GM21423 (cell line): ENCODE data around the gene CKAP2L.

Source experiments
- ATAC-seq: cut with Tn5 transposase; IDR thresholded peaks from one replicate; pipeline ENCODE4 v1.9.1; 2021; ENCODE audit warnings: mild to moderate bottlenecking, moderate library complexity; ENCODE audit not compliant: unreplicated experiment

The CKAP2L gene

GRCh38 chr2:112764071-112765044 lies at the start of gene CKAP2L:
TSS of gene CKAP2L (minus strand) at chr2:112764609. CDS start at chr2:112764598, 11 bp downstream.
- ATAC-seq, result peak; percentile 97

GRCh38 chr2:112813280-112813966 lies 49.0 kb upstream of the CKAP2L start:
- no peak for ATAC-seq

DNA sequence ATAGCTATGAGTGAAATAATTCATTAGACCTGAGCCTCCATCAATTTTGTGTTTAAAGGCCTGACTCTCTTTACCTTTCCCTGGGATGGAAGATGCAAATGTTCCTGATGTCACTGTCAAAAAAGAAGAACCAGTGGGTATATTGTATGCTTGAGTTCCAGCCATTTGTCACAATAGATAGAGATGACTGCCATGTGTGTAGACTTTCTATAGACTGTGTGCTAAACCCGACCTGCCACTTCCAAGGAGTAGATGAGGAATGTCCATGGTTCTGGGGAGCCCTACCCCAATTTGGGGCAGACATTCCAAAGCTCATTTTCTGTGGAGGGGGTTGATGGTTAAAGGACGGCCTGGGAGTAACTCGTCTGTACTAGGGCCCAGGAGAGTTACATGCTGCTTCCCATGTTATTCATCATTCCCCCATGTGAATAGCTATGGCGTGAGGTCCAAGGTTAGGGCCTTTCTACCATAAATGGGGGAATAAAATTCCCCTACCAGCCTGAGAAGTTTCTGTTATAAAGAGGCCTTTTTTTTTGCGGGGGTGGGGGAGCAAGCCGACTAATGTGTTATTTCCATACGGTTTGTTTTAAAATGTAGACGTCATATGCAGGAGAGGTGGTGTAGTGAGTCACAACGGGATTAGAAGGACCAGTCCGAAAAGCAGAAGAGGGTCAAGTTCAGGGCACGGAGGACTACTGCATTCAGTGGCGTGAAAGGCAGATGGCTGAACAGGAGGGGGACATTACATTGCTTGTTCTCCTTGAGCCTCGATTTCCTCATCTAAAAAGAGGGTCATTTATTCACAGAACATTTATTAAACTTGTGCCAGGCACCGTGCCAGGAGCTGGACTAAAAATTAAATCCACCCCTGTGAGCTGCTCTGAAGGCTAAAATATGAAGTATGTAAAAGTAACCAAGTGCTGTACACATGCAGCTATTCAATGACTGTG lies 48.2 kb upstream of the CKAP2L start:
- no peak for ATAC-seq

- ATAC-seq, result no peak
Measured at GRCh38 chr2:112811841-112812306, 47.5 kb upstream of the CKAP2L start.

- no peak for ATAC-seq
Measured at GRCh38 chr2:112811276-112811831, 46.9 kb upstream of the CKAP2L start.

DNA sequence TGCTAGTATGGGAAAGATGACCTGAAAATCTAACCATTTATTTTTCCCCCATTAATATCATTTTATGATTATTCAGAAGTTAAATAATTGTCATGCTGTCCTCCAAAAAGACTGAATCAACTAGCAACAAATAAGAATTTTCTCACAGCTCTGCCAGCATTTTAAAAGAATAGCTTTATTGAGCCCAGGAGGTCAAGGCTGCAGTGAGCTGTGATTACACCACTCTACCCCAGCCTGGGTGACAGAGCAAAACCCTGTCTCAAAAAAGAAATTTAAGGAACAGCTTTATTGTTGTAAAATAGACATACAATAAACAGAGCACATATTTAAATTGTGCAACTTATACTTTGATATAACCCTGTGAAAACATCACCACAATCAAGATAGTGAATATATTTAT lies 44.7 kb upstream of the CKAP2L start:
- ATAC-seq, result no peak

DNA sequence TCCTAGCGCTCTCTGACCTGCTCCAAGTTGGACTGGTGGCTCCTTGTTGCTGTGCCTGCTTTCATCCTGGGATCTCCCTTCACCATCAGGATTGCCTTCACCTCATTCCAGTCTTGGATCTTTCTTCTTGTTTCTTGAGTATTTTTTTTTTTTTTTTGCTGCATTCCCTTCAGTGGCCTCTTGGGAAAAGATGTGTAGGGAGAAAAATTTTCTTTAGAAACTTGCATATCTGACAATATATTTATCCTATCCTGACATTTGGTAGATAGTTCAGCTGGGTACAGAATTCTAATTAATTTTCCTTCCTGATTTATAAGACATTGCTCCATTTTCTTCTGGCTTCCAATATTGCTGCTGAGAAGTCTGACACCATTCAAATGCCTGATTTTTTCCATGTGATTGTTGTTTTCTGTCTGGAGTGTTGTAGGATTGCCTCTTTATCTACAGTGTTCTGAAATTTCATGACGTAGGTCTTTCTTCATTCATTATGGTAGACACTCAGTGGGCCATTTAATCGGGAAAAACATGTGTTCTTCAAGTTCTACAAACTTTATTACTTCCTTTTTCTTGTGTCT lies 42.9 kb upstream of the CKAP2L start:
- ATAC-seq, result no peak

- no peak for ATAC-seq
Measured at GRCh38 chr2:112805542-112805941, 41.1 kb upstream of the CKAP2L start.

GRCh38 chr2:112803691-112804521 lies 39.5 kb upstream of the CKAP2L start:
- ATAC-seq, result no peak

DNA sequence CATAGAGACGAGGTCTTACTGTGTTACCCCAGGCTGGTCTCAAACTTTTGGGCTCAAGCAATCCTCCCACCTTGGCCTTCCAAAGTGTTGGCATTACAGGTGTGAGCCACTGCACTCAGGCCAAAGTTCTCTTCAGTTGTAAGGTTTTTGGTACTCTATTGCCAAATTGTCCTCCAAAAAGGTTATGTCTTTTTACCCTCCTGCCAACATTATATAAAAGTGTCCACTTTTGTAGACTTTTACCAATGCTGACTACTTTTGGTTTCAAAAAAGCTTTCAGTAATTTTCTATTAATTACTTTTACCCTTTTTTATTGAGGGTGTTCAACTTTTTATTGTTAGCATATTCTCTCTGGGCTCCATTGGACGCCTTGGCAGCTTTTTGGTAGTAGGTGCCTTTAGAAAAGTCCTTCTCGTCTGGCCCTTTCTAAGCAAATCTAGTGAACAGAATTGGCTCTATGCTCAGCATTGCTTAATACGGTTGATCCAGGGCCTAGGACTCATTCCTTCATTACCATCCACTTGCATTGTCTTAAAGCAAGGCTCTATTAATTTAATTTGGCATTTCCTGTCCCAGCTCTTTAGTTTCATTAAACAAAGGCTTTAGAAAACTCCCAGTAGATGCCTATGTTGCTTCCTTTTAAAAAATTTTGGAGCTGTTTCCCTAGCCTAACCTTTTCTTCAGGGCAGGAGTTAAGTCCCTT lies 36.6 kb upstream of the CKAP2L start:
- ATAC-seq, result no peak

DNA sequence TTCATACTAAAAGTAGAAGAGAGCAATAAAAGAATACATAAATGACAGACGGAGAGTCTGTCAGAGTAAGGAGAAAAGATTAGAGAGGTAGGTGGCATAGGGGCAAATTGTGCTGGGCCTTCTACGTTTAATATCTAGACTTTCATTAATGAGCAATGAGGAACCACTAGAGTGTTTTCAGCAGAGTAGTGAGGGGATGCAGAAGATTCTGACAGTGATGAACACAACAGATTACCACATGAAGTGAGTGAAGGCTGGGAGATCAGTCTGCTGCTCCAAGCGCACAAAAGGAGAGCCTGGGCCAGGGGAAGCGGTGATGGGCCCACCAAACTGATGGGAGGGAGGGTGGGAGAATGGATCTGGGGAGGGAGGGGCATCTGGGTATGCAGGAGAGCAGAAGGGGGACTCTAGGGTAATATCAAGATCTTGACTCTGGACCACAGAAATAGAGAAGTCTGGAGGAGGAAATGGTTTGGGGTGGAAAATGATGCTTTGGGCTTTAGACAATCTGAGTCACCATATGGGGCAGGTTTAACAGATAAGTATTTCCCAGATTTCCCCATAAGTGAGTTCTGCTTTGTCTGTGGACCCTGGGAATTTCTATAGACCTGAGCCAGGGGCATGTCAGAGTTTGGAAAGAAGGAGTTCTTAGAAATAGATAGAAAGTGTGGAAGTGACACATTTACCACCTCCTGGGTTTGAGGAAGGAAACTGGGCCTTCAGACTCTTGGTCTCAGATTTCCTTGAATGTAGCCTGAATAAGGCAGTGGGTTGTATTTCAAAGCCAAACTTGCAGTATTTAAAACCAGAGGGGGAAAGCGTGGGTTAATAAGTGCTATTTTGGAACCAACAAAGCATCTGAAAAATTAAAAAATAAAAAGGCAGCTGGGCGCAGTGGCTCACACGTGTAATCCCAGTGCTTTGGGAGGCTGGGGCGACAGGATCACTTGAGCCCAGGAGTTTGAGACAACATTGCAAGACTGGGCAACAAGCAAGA lies 34.9 kb upstream of the CKAP2L start:
- no peak for ATAC-seq

- no peak for ATAC-seq
Measured at GRCh38 chr2:112796486-112796885, 32.1 kb upstream of the CKAP2L start.

DNA sequence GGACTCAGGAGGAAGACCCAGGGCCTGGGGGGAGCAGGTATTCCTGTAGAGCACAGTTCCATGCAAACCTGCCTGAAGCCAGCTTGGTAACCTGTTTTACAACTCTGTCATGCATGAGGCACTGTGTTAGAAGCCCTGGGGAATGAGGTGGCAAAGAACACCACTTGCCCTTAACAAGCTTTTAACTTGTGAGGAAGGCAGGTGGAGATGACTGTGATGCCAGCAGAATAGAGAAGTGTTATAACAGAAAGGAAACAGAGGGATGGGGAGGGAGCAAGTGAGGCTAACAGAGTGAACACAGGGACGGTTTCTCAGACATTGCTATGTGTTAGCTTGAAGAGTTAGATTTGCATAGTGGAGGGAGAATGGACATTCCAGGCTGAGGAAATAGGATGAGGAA lies 31.4 kb upstream of the CKAP2L start:
- ATAC-seq, result no peak

- ATAC-seq, result no peak
Measured at GRCh38 chr2:112794841-112795240, 30.4 kb upstream of the CKAP2L start.

- peak; percentile 56 for ATAC-seq
Measured at GRCh38 chr2:112794131-112794733, 29.8 kb upstream of the CKAP2L start.

GRCh38 chr2:112793449-112793978 lies 29.1 kb upstream of the CKAP2L start:
- no peak for ATAC-seq

DNA sequence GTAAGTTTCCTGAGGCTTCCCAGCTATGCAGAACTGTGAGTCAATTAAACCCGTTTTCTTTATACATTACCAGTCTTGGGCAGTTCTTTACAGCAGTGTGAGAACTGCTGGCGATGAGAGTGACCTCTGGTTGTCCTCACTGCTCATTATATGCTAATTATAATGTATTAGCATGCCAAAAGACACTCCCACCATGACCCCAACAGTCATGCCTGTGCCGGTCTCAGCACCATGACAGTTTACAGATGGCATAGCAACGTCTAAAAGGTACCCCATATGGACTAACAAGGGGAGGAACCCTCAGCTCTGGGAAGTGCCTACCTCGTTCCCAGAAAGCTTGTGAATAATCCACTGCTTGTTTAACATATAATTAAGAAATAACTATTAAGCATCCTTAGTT lies 28.0 kb upstream of the CKAP2L start:
- ATAC-seq, result no peak
